ENCODE data around the gene SHF. TPM values are rescaled to one million over a fixed set of nuclear protein-coding genes. Genes with fewer than 3 reads are reported as not detected.

Gene SHF
- total RNA-seq, 1 experiment from 2014 or later: 7.3 TPM

DNA sequence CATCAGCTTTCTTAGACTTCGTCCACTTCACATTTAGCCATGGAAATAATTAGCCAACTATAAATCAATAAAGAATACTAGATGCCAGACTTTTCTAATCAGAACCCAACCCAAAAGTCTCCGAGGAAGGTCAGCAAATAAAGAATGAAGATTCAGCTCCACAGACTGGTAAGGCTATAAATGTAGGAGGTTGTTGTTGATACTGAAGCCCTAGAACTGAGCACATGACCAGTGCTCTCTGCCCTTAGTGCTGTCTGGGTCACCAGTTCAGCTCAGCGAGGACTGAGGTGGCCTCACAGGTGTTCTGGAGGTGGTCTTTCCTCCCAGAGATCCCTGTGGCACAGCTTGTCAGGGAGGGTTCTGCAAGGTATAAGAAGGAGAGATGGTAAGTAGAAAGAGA lies 43.4 kb upstream of the SHF start:
- peaks cover 7% of the 10 kb centered on the region for H3K9me3 Mint-ChIP-seq (ENCODE audit: low read depth, unreplicated experiment)
- no peak overlapping the region for H3K4me3 Mint-ChIP-seq (ENCODE audit: low read depth, unreplicated experiment)
- intact Hi-C loops (cut with micrococcal nuclease; ENCODE audit: unreplicated experiment): no loop called here
- CTCF ChIA-PET: no interaction called here
- TF ChIP-seq, protein P1, sequence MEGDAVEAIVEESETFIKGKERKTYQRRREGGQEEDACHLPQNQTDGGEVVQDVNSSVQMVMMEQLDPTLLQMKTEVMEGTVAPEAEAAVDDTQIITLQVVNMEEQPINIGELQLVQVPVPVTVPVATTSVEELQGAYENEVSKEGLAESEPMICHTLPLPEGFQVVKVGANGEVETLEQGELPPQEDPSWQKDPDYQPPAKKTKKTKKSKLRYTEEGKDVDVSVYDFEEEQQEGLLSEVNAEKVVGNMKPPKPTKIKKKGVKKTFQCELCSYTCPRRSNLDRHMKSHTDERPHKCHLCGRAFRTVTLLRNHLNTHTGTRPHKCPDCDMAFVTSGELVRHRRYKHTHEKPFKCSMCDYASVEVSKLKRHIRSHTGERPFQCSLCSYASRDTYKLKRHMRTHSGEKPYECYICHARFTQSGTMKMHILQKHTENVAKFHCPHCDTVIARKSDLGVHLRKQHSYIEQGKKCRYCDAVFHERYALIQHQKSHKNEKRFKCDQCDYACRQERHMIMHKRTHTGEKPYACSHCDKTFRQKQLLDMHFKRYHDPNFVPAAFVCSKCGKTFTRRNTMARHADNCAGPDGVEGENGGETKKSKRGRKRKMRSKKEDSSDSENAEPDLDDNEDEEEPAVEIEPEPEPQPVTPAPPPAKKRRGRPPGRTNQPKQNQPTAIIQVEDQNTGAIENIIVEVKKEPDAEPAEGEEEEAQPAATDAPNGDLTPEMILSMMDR (IDR thresholded peaks at IDR 0.05; ENCODE audit: unreplicated experiment): no peak
- DNase-seq: no peak
- H3K4me1 Mint-ChIP-seq (ENCODE audit: low read depth, unreplicated experiment): no peaks in the 10 kb centered on the region
- no peaks in the 10 kb centered on the region for H3K27me3 Mint-ChIP-seq (ENCODE audit: unreplicated experiment)
- no TSS peak for BruUV-seq (replicated peaks)
- H3K27ac Mint-ChIP-seq (ENCODE audit: unreplicated experiment): no peak overlapping the region
- H3K36me3 Mint-ChIP-seq (ENCODE audit: insufficient read depth, unreplicated experiment): no peaks in the 10 kb centered on the region

GRCh38 chr15:45230245-45230965 lies 42.6 kb upstream of the SHF start:
- BruUV-seq (replicated peaks): no TSS peak
- CTCF ChIA-PET: no interaction called here
- H3K27ac Mint-ChIP-seq (ENCODE audit: unreplicated experiment): no peak overlapping the region
- no peak overlapping the region for H3K4me3 Mint-ChIP-seq (ENCODE audit: low read depth, unreplicated experiment)
- no peak for DNase-seq
- no peaks in the 10 kb centered on the region for H3K4me1 Mint-ChIP-seq (ENCODE audit: low read depth, unreplicated experiment)
- no peaks in the 10 kb centered on the region for H3K27me3 Mint-ChIP-seq (ENCODE audit: unreplicated experiment)
- H3K36me3 Mint-ChIP-seq (ENCODE audit: insufficient read depth, unreplicated experiment): no peaks in the 10 kb centered on the region
- TF ChIP-seq, protein P1 (IDR thresholded peaks at IDR 0.05; ENCODE audit: unreplicated experiment): no peak
- H3K9me3 Mint-ChIP-seq (ENCODE audit: low read depth, unreplicated experiment): peaks cover 7% of the 10 kb centered on the region
- intact Hi-C loops (cut with micrococcal nuclease; ENCODE audit: unreplicated experiment): no loop called here

DNA sequence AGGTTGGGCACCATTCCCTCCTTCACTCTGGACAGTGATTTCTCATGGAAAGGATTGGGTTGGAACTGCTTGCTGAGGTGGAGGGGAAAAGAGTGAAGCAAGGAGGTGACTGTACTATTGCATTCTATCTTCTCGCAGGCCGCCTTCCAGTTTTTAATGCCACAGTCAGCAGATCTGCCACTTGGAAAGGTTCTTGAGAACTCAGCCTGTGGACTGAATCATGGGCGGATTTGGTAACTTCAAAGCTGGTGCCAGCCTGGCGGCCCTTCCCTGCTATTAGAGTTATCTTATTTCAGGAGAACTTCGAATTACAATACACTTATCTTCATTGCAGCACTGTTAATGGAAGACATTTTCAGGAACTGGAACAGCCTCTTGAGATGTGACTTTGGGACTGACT lies 41.2 kb upstream of the SHF start:
- TF ChIP-seq, protein P1 (IDR thresholded peaks at IDR 0.05; ENCODE audit: unreplicated experiment): no peak
- no peak overlapping the region for H3K4me3 Mint-ChIP-seq (ENCODE audit: low read depth, unreplicated experiment)
- BruUV-seq (replicated peaks): no TSS peak
- intact Hi-C loops (cut with micrococcal nuclease; ENCODE audit: unreplicated experiment): no loop called here
- DNase-seq: no peak
- H3K9me3 Mint-ChIP-seq (ENCODE audit: low read depth, unreplicated experiment): peaks cover 5% of the 10 kb centered on the region
- H3K27me3 Mint-ChIP-seq (ENCODE audit: unreplicated experiment): peaks cover 5% of the 10 kb centered on the region
- CTCF ChIA-PET: no interaction called here
- H3K36me3 Mint-ChIP-seq (ENCODE audit: insufficient read depth, unreplicated experiment): no peaks in the 10 kb centered on the region
- no peak overlapping the region for H3K27ac Mint-ChIP-seq (ENCODE audit: unreplicated experiment)
- H3K4me1 Mint-ChIP-seq (ENCODE audit: low read depth, unreplicated experiment): no peaks in the 10 kb centered on the region

DNA sequence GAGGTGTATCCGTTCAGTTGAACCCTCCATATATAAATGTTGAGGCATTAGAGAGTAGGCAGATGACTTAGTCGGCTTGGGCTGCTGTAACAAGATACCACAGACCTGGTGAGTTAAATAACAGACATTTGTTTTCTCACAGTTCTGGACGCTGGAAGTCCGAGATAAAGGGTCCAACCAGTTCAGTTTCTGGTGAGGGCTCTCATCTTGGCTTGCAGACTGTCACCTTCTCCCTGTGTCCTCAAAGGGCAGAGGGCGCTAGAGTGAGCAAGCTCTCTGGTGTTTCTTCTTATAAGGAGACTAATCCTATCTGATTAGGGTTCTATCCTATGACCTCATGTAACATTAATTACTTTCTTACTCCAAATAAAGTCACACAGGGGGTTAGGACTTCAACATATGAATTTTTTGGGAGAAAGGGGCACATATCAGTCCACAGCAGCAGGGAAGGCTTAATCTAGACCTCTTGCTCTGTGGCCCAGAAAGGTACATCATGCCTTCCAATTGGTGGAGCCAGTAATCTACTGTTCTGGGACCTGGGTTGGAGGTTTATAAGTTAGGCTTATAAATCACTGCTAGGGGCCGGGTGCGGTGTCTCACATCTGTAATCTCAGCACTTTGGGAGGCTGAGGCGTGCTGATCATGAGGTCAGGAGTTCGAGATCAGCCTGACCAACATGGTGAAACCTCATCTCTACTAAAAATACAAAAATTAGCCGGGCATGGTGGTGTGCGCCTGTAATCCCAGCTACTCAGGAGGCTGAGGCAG lies 37.9 kb upstream of the SHF start:
- Mint-ChIP-seq H3K4me3 (ENCODE audit: low read depth, unreplicated experiment) (no peak overlapping the region), H3K9me3 (ENCODE audit: low read depth, unreplicated experiment) (no peaks in the 10 kb centered on the region), H3K36me3 (ENCODE audit: insufficient read depth, unreplicated experiment) (no peaks in the 10 kb centered on the region), H3K4me1 (ENCODE audit: low read depth, unreplicated experiment) (no peaks in the 10 kb centered on the region), H3K27ac (ENCODE audit: unreplicated experiment) (no peak overlapping the region), H3K27me3 (ENCODE audit: unreplicated experiment) (peaks cover 29% of the 10 kb centered on the region)
- DNase-seq: no peak
- intact Hi-C loops (cut with micrococcal nuclease; ENCODE audit: unreplicated experiment): no loop called here
- CTCF ChIA-PET: no interaction called here
- no TSS peak for BruUV-seq (replicated peaks)
- TF ChIP-seq, protein P1 (IDR thresholded peaks at IDR 0.05; ENCODE audit: unreplicated experiment): no peak
